Stimulated activated CD4-positive, alpha-beta T cell treated with anti-CD3 and anti-CD28 coated beads, Interleukin-4, amount 100 ng/mL, for 24 hours (primary cell): ENCODE data around the gene SYNPO2.
"Not testable (repeated sequence)": the region's sequence is repeated elsewhere in the genome, so short reads cannot be mapped to it uniquely, and the experiment has no call there.

Experiments used
- DNase-seq: peaks from one replicate; pipeline ENCODE4 v3.0.0-alpha.2; 2020

Gene SYNPO2, protein sequence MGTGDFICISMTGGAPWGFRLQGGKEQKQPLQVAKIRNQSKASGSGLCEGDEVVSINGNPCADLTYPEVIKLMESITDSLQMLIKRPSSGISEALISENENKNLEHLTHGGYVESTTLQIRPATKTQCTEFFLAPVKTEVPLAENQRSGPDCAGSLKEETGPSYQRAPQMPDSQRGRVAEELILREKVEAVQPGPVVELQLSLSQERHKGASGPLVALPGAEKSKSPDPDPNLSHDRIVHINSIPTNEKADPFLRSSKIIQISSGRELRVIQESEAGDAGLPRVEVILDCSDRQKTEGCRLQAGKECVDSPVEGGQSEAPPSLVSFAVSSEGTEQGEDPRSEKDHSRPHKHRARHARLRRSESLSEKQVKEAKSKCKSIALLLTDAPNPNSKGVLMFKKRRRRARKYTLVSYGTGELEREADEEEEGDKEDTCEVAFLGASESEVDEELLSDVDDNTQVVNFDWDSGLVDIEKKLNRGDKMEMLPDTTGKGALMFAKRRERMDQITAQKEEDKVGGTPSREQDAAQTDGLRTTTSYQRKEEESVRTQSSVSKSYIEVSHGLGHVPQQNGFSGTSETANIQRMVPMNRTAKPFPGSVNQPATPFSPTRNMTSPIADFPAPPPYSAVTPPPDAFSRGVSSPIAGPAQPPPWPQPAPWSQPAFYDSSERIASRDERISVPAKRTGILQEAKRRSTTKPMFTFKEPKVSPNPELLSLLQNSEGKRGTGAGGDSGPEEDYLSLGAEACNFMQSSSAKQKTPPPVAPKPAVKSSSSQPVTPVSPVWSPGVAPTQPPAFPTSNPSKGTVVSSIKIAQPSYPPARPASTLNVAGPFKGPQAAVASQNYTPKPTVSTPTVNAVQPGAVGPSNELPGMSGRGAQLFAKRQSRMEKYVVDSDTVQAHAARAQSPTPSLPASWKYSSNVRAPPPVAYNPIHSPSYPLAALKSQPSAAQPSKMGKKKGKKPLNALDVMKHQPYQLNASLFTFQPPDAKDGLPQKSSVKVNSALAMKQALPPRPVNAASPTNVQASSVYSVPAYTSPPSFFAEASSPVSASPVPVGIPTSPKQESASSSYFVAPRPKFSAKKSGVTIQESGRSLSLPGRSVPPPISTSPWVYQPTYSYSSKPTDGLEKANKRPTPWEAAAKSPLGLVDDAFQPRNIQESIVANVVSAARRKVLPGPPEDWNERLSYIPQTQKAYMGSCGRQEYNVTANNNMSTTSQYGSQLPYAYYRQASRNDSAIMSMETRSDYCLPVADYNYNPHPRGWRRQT

GRCh38 chr4:118888666-118889311 is at the start of gene SYNPO2:
TSS of gene SYNPO2 (plus strand) at chr4:118888854. CDS start at chr4:118889037, 183 bp downstream.
- DNase-seq, result peak; percentile 24

GRCh38 chr4:118839221-118839927 is 49.3 kb upstream of the SYNPO2 start:
- no peak for DNase-seq

- no peak for DNase-seq
These were observed 46.6 kb upstream of the SYNPO2 start for GRCh38 chr4:118842055-118842454.

GRCh38 chr4:118843237-118843636 is 45.4 kb upstream of the SYNPO2 start:
- no peak for DNase-seq

- no peak for DNase-seq
These were observed 43.1 kb upstream of the SYNPO2 start for GRCh38 chr4:118845552-118846050.

DNA sequence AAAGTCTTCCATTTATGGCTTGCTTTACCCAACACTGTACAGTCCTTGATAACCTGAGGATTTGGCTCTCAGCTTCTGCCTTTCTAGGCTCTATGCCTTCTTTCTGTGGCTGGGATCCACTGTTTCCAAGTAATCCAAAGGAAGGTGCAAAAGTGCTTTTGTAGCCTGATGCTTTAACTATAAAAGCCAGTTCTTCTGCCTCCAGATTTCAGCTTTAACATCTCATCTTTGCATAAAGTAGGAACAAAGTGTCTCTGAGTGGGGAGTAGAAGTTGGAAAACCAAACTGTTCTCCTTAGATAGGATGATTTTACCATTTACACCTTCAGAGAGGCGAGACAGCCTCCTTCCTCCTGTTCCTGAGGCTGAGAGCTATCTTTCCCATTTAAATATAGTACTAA is 41.7 kb upstream of the SYNPO2 start:
- no peak for DNase-seq

DNA sequence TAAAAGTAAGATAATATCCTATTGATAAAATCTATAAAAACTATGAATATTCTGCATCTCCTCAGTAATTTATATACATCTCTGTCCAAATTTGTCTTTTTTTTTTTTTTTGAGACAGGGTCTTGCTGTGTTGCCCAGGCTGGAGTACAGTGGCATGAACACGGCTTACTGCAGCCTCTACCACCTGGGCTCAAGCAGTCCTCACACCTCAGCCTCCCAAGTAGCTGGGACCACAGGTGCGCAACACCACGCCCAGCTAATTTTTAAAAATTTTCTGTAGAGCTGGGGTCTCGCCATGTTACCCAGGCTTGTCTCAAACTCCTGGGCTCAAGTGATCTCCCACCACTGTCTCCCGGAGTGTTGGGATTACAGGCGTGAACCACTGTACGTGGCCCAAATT is 40.4 kb upstream of the SYNPO2 start:
- no peak for DNase-seq

DNA sequence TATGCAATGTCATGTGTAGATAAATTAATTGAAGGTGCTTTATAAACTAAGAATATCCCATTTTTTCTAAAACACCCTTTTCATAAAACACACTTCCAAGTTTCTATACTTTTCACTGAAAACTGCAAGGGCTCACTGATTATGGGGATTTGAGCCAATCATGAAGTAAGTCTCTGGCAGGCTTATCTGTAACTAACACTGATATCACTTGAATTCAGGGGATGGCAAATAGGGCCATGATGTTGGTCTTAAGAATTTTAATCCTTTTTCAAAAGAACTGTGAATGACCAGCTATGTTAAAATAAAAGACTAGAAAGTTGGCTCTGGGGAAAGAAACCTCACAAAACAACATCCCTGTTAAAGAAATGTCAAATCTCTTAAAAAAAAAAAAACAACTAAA is 39.8 kb upstream of the SYNPO2 start:
- DNase-seq, result no peak

DNA sequence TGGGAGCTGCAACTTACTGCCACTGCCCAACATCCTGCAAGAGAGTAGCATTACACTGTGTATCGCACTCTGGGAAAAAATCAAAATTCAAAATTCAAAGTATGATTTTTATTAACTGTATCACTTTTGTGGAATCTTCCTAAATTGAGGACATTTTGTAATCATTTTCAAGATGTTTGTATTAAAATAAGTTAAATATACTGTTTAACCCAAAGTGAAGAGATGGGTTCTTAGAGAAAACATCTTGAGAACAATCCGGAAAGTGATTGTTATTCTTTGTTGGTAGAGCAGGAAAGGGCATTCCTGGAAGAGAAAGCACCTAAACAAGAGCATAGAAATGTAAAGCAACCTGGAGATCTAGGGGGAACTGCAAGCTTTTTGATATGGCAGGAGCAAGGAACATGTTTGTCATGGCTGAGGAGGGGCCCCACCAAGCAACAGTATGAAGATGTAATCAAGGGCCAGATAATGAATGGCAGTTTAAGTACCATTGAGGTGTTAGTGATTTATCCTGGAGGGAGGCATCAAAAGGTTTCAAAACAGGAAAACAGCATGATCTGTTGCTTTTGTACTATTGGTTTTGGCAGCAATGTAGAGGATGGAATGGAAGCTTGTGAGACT is 38.7 kb upstream of the SYNPO2 start:
- DNase-seq, result no peak

DNA sequence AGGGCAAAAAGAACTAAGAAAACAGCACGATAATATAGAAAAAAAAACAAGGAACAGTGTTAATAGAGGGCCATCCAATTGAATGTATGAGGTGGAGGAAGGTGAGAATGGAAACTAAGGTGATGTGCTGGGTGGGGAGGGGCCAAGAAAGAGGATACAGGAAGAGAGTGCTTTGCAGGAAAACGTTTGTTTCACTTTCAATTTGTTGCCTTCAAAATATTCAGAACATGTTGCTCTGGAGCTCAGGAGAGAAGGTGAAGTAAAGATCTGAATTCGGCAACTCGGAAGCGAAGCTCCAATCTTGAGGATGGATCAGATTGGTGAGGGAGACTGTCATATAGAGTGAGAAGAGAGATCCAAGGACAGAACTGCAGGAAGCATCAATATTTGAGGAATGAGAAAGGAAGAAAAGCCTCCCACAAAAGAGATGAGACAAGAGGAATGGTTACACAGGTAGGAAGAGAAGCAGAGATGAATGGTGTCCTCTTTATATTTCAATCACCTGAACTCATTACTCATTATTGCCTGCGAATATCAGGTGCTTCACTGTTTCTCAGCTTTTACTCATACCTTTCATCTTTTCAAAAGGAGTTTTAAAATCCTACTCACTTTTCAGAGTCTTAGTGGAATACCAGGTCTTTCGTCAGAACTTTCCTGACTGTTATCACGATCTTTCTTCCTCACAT is 38.0 kb upstream of the SYNPO2 start:
- DNase-seq, result peak; percentile 19

DNA sequence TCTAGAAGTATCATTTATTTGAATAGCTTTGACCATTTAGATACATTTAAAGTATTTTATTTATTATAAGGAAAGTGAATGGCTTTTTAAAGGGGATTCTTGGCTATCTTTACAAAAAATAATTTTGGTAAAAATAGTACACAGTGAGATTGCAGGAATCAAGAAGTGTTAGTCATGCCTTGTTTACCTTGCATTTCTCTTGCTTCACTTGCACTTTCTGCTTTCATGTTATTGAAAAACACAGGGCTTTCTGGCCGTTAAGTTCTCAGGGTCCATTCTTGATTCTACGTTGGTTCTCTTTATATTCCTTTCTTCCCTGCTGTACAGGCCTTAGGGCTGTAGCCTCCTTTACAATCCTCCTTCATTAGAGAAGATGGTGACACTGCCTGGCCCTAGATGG is 30.9 kb upstream of the SYNPO2 start:
- no peak for DNase-seq

DNA sequence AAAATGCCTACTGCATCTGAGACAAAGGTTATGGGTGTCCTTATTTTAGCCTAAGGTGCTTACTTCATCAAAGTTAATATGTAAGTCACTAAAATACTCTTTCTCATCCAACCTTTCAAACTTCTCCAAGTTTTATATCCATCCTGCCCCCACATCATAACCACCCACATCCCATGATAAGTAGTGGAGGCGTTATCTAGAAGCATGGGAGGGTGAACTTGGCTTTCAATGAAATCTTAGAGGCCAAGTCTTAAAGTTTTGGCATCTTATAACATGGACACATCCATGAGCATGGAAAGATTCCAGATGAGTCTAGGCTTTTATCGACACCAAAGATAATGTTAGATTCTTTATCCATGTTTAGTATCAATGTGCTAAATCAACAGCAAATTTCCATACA is 29.9 kb upstream of the SYNPO2 start:
- DNase-seq, result no peak

- peak; percentile 12 for DNase-seq
These were observed 23.5 kb upstream of the SYNPO2 start for GRCh38 chr4:118865091-118865708.

GRCh38 chr4:118866442-118866841 is 22.2 kb upstream of the SYNPO2 start:
- DNase-seq, result no peak

DNA sequence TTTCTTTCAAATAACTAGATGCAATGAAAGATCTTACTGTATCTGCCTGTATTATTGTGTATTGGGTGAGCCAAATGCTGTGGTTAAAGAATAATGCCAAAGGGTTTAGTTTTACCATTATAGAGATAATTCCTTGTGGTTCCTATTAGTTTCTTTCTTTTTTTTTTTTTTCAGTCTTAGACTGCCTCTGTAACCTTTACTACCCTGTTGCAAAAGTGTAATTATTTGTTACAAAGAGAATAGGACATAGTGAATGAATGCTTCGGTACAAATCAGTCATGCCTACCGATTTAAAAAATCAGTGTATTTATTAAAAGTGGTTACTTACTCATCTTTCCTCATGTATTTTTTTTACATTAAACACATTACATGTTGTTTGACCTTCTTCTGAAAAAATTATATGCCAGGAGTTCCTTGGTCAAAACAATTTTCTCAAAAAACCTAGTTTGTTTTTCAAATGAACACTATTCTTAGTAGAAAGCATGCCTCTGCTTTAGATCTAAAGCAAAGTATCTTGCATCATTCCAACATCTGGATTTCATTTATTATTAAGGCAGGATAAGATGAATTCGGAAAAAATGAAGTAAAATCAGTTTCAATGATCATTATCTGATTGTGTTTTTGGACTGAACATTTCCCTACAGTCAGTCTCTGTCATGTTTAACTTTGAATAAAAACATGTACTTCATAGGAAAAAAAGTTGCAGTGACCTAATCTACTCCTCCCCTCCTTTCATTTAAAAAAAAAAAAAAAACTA is 21.2 kb upstream of the SYNPO2 start:
- no peak for DNase-seq

GRCh38 chr4:118869808-118870342 is 18.8 kb upstream of the SYNPO2 start:
- DNase-seq, result no peak

- DNase-seq, result no peak
These were observed 16.5 kb upstream of the SYNPO2 start for GRCh38 chr4:118872181-118872580.

GRCh38 chr4:118877797-118878196 is 10.9 kb upstream of the SYNPO2 start:
- no peak for DNase-seq

- DNase-seq, result not testable (repeated sequence)
These were observed 10.1 kb upstream of the SYNPO2 start for GRCh38 chr4:118878507-118878906.
